GM12878 (cell line): ENCODE measurements around the gene SECTM1. TPM values are rescaled to one million over a fixed set of nuclear protein-coding genes. Genes with fewer than 3 reads are reported as not detected.

ENCODE experiments used
- BCLAF1 ChIP-seq: fragments of 450-650 bp; IDR thresholded peaks from 2 replicates; pipeline ENCODE4 v1.6.1; 2017; ENCODE audit warnings: antibody characterized with exemption, mild to moderate bottlenecking, moderate library complexity
- CHD4 ChIP-seq: fragments of 200-600 bp; sonication (generic); IDR thresholded peaks from 2 replicates; pipeline ENCODE4 v1.6.1; 2016; ENCODE audit warnings: mild to moderate bottlenecking
- CUX1 ChIP-seq: IDR thresholded peaks from 2 replicates; pipeline ENCODE4 v1.6.1; 2012; ENCODE audit warnings: improper control_type of control experiment, low read depth, low read length; ENCODE audit not compliant: insufficient replicate concordance
- JUNB ChIP-seq: IDR thresholded peaks from 2 replicates; pipeline ENCODE4 v1.6.1; 2016; ENCODE audit warnings: antibody characterized with exemption, mild to moderate bottlenecking
- MXI1 ChIP-seq: fragments of 150-350 bp; IDR thresholded peaks from 2 replicates; pipeline ENCODE4 v1.6.1; 2011; ENCODE audit warnings: low read depth, mild to moderate bottlenecking, inconsistent platforms, low read length, improper control_type of control experiment
- RCOR1 ChIP-seq: conservative IDR thresholded peaks from 2 replicates; pipeline ENCODE4 v1.6.1; 2012; ENCODE audit warnings: low read depth, low read length, improper control_type of control experiment
- SPI1 ChIP-seq: IDR thresholded peaks from 2 replicates; pipeline ENCODE4 v1.6.1; 2011; ENCODE audit warnings: low read depth, mild to moderate bottlenecking, low read length, moderate library complexity, borderline replicate concordance; ENCODE audit not compliant: insufficient read depth
- ZNF687 ChIP-seq: fragments of 450-650 bp; IDR thresholded peaks from 2 replicates; pipeline ENCODE4 v1.6.1; 2017; ENCODE audit warnings: mild to moderate bottlenecking, moderate library complexity
- polyA plus RNA-seq, 11 experiments: library from polyadenylated mRNA; depleted of rRNA in 4 of 11; unstranded in 6 of 11; stranded (reverse) in 5 of 11; fragments of >200 nt; fragmentation: Nextera tagmentation in 4 of 11; fragmentation: Illumina TruSeq in 1 of 11; extraction: Ambion mirVana in 4 of 11; extraction: Trizol in 1 of 11; gene quantifications; 1 replicate in 1 of 11; 2 replicates in 10 of 11; pipeline versions ENCODE4 v1.2.1 to v1.2.3, GENCODE V29; 2011 to 2016; ENCODE audit warnings: inconsistent platforms in 2 of 11, missing spikeins in 2 of 11, low read depth in 1 of 11
- total RNA-seq, 4 experiments: library from RNA; depleted of rRNA in 3 of 4; stranded (reverse); fragments of >200 nt in 3 of 4; fragmentation: Illumina TruSeq in 1 of 4; extraction: Trizol in 1 of 4; gene quantifications; 2 replicates each; pipeline versions ENCODE4 v1.2.1 to v1.2.3, GENCODE V29; 2013 to 2021

SECTM1 gene
- total and polyA plus RNA-seq, 10 of the 15 experiments (the other 5 are each of a cell fraction or from before 2014, with no cell fraction given), result 0.10 to 0.13 (median 0.12) TPM; not detected in 7

GRCh38 chr17:82343560-82343959 lies 10.0 kb upstream of the SECTM1 start (continued):
- TF ChIP-seq BCLAF1 (no peak), ZNF687 (no peak), JUNB (no peak), CHD4 (no peak), SPI1 (no peak), RCOR1 (no peak), CUX1 (no peak), MXI1 (no peak)
